HG02852 (cell line): ENCODE measurements around the gene TMEFF1.
"Not testable (repeated sequence)": the region's sequence is repeated elsewhere in the genome, so short reads cannot be mapped to it uniquely, and the experiment has no call there.

Experiments
- ATAC-seq: cut with Tn5 transposase; IDR thresholded peaks from one replicate; pipeline ENCODE4 v1.9.1; 2021; ENCODE audit warnings: mild to moderate bottlenecking, moderate library complexity; ENCODE audit not compliant: unreplicated experiment

TMEFF1 gene

DNA sequence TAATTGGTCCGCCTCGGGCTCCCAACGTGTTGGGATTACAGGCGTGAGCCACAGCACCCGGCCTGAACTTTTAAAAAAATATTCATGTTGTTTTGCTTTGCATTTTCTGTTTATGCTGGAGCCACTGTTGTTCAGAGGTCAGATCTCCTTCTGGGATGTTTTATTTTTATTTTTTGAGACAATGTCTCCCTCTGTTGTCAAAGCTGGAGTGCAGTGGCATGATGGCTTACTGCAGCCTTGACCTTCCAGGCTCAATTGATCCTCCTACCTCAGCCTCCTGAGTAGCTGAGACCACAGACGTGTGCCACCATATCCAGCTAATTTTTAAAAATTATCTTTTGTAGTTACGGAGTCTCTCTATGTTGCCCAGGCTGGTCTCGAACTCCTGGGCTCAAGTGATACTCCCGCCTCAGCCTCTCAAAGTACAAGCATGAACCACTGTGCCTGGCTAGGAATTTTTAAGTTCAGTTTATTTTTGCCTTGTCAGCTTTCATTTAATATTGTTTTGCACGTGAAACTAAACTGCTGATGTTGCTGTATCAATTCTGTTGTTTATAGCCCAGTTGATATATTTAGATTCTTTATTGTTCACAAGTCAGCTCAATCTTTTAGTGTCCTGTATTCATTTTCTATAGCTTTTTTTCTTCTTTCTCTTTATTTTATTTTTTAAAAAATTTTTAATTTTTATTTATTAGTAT is 13.7 kb downstream of the TMEFF1 start:
- no peak for ATAC-seq

DNA sequence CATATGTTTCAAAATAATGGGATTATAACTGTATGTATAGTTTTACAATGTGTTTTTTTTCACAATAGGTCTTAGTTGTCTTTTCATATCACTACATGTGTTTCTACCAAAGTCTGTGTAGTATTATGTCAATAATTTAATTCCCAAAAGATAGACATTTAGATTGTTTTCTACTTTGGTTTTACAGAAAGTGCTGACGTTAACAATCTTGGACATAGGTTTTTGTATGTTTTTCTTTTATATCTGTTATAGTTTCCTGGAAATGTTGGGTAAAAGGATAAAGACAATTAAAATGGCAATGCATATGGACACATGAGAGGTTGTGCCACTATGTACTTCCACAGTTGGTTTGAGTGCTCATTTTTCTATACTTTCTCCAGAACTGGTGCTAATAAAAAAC is 15.2 kb downstream of the TMEFF1 start:
- ATAC-seq, result no peak

DNA sequence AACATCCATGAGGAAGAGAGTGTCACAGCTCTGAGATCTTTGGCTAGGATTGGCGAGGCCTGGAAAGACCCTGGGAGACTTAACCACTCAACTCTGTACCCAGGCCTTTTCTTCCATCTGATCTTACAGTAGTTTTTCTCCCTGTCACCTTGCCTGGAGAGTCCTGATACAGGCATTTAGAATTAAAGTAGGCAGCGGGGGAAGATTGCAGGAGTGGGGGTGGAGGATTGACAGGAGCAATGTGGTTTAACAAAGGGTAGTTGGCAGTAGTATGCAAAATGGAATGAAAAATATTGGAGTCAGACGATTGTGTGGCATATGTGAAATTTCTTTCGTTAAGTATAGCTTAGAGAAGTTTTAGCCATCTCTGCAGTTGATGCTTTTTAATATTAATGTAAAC is 16.9 kb downstream of the TMEFF1 start:
- no peak for ATAC-seq

DNA sequence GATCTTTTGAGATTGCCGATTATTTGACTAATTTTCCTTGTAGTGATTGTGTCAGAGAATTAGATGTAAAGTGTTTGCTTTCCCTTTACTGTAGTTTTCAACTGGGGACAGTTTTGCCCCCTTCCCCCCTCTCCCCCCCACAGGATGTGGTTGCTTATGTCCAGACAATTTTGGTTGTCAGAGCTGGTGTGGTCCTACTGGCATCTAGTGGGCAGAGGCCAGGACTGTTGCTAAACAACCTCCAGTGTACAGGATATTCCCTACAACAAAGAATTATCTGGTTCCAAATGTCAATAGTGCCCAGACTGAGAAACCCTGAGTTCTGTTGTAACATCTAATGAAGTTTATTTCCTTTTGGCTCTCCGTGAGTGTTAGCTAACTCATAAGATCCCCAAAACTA is 20.0 kb downstream of the TMEFF1 start:
- no peak for ATAC-seq

DNA sequence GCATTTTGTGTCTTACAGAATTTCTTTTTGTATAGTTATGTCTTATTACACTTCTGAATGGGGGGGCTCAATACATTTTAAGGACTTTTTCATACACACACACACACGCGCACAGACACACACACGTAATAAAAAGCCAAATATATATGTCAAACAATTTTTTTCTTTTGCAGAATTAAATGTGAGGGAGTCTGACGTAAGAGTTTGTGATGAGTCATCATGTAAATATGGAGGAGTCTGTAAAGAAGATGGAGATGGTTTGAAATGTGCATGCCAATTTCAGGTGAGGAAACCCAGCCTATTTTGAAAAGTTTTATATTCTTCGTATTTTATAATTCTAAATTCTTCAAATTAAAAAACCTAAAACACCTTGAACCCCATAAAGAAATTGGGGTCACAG is 25.6 kb downstream of the TMEFF1 start:
- no peak for ATAC-seq

DNA sequence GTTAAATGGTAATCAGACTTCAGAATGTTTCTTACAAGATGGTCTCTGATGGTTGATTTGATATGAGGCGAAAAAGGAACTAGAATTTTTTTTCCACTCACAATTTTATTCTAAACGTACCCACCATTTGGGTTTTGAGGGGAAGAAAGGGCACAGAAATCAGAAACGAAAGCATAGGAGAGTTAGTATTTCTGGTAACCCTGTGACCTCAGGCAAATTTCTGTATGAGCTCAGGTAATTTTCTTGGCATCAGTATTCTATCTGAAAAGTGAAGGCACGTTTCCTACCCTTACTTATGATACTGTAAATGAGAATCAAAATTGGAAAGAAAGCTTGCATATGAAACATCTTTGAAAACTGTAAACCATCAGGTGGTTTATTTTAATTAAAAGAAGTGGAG is 26.5 kb downstream of the TMEFF1 start:
- ATAC-seq, result no peak

DNA sequence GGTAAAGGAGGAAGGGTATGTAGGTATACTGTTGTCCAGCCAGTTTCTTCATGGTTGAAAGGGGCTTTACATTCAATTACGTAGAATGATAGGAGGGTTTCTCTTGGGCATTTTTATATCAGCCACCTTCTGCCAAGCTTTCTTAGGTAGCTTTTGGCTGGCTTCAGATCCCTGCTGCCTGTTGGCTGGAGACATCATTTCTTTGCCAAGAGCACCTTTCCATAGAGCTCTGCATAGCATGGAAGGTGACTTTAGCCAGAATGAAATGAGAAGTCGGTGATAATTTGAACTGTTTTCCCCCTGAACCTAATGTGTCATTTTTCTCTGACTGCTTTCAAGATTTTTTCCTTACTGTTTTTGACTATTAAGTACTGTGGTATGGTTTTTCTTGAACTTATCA is 26.9 kb downstream of the TMEFF1 start:
- no peak for ATAC-seq

DNA sequence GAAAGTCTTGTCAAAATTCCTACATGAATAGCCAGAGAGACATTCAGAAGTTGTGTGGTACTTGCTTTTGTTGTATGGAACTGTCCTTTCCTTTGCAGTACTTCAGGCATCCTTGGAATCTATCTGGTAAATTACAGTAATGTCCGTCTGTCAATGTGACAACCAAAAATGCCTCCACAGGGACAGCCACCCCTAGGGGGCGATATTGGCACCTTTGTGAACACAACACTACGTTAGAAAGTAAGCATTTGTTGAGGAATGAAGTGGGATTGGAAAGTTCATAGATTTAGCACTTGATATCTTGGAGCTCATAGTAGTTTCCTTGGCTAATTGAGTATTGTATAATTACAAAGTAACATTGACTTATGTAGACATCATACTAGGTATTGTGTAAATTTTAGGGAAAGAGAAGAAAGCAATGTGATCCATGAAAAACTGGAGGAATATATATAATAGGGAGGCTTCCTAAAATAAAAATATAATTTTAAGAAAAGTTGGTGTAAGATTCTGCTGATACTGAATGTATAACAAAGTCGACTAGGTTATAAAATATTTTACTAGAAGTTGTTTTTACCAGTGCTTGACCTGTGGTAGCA is 32.7 kb downstream of the TMEFF1 start:
- ATAC-seq, result peak; percentile 65

DNA sequence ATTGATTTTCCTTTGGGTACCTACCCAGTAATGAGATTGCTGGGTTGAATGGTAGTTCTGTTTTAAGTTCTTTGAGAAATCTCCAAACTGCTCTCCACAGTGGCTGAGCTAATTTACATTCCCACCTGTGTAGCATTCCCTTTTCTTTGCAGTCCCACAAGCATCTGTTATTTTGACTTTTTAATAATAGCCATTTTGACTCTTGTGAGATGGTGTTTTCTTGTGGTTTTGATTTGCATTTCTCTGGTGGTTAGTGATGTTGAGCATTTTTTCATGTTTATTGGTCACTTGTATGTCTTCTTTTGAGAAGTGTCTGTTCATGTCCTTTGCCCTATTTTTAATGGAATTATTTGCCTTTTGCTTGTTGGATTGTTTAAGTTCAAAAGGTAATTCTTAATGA is 34.4 kb downstream of the TMEFF1 start:
- peak; percentile 59 for ATAC-seq

DNA sequence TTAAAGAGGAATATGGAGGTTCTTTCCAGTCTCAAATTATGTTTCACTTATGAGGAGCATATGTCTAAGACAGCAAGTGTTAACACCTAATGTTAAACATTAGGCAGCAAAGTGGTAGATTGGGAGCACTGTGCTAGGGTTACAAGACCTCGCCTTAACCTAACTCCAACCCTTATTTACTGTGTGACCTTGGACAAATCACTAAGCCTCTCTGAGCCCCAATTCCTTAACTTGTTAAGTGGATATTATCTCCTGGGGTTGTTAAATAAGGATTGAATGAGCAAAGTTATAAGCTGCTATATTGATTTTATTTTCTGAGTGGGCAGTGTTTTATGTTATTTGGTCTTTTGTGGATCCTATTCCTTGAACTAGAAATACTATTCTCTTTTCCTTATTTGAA is 38.3 kb downstream of the TMEFF1 start:
- no peak for ATAC-seq

DNA sequence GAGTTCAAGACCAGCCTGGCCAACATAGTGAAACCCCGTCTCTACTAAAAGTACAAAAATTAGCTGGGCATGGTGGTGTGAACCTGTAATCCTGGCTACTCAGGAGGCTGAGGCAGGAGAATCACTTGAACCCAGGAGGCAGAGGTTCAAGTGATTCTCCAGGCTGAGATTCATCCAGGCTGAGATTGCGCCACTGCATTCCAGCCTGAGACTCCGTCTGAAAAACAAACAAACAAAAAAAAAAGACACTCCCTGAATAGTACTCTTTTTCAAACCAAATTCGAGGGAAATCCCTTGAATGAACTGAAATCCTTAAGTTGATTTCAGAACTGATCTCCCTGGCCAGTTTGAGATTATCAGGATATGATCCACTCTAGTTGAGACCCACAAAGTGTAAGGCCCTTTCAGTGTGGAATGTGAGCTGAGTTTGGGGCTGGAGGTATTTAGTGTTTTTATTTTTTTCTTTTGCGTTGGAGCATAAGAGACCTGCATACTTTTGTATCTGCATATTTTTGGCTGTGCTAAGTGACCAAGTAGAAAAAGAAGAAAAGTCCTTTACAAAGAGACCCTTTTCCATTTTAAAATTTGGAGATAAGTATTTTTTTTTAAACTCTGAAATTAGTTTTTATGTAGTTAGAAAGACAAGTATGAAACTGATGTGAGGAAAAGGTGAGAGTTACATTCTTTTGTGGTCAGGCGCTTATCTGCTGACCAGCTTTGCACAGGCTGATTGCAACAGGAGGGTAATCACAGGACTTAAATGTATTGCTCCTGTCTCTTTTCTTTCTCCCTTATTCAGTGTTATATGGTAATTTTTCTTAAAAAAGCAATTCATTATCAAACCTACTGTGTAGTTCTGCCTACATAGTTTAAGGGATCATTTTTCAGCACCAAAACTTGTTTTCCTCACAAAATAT is 42.9 kb downstream of the TMEFF1 start:
- no peak for ATAC-seq

DNA sequence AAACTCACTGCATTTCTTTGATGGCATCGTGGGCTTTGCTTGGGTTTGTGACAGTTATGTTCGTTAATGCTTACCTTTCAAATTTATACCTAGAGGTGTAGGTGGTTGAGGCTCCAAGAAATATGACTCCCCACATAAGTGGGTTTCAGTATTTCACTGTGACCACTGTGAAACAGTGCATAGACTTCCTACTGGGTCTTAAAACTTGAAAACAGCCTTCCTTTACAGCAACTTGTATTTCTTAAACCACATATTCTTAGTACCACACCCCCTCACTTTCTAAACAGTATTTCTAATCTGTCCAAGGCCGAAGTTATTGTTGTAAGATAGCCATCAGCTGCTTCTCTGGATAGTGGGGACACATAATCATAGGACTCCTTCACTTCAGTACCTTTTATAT is 48.3 kb downstream of the TMEFF1 start:
- ATAC-seq, result peak; percentile 73

DNA sequence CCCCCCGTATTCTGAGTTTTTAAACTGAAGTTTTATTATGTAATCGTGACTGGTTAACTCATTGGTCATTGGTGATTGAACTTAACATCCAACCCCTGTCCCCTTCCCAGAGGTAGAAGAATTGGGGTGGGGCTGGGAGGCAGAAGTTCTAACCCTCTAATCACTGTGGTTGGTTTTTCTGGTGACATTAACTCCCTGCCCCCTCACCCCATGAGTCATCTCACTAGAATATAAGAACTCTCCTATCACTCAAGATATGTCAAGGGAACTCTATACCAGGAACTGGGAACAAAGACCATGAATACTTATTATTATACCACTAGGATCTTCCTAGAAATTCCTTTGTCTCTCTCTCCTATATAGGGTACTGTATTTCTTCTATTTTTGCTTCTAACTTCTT is 52.6 kb downstream of the TMEFF1 start:
- ATAC-seq, result no peak

DNA sequence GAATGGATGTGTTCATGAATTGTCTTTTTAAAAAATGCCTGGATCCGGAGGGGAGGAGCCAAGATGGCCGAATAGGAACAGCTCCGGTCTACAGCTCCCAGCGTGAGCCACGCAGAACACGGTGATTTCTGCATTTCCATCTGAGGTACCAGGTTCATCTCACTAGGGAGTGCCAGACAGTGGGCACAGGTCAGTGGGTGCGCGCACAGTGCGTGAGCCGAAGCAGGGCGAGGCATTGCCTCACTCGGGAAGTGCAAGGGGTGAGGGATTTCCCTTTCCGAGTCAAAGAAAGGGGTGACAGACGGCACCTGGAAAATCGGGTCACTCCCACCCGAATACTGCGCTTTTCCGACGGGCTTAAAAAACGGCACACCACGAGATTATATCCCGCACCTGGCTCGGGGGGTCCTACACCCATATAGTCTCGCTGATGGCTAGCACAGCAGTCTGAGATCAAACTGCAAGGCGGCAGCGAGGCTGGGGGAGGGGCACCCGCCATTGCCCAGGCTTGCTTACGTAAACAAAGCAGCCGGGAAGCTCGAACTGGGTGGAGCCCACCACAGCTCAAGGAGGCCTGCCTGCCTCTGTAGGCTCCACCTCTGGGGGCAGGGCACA is 54.3 kb downstream of the TMEFF1 start:
- ATAC-seq, result not testable (repeated sequence)

DNA sequence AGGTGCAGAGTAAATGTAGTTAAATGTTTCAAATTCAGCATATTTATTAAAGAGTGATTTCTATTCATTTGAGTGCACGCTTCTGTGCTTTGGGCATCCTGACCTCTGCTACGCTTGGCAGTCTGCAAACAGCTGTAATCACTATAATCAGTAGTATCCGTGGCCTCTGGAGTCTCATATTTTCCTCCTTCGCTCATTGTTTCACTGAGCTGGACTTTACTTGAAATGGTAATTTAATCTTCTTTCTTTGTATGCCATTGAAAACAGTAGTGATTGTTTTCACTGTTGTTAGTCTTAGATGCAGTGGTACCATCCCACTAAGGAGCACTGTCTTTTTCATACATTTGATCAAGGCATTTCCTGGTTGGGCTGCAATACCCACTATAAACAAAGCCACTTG is 61.5 kb downstream of the TMEFF1 start:
- ATAC-seq, result no peak

DNA sequence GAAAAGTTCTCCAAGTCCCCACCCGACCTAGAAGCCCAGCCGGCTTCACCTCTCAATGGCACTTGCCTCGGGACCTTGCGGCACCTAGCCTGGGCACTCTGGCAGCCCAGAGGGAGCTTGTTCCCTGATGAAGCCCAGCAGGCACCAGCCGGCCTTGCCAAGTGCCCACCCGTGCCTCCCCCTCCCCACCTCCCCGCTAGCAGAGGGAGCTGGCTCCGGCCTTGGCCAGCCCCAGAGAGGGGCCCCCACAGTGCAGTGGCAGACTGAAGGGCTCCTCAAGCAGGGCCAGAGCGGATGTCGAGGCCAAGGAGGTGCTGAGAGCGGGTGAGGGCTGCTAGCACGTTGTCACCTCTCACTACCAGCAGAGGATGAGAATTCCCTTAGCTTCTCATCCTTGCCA is 67.4 kb downstream of the TMEFF1 start:
- ATAC-seq, result no peak

DNA sequence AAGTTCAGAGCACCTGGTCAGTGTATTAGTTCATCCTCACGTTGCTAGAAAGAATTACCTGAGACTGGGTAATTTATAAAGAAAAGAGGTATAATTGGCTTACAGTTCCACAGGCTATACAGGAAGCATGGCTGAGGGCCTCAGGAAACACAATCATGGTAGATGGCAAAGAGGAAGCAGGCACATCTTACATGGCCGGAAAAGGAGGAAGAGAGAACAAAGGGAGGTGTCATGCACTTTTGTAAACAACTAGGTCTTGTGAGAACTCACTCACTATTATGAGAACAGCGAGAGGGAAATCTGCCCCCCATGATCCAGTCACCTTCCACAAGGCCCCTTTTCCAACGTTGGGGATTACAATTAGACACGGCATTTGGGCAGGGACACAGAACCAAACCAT is 76.1 kb downstream of the TMEFF1 start:
- ATAC-seq, result no peak

DNA sequence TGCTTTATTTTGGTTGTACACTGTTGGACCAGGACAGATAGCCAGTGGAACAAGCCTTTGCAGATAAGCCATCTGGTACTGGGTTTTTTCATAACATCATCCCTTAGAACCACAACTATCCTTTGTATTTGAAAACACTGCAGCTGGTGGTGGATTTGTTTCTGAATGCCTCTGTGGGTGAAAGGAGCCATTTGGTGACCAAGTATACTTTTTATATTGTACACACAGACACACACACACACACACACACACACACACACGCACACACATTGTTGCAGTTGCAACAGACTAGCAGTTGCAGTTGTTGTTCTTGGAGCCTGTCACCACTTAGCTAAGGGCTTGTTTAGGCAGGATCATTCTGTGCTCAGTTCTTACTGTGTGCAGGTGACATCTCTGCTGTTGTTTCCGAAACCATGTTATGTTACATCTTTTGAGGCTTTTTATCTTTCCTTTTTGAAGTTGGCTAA is 82.0 kb downstream of the TMEFF1 start:
- peak; percentile 41 for ATAC-seq

DNA sequence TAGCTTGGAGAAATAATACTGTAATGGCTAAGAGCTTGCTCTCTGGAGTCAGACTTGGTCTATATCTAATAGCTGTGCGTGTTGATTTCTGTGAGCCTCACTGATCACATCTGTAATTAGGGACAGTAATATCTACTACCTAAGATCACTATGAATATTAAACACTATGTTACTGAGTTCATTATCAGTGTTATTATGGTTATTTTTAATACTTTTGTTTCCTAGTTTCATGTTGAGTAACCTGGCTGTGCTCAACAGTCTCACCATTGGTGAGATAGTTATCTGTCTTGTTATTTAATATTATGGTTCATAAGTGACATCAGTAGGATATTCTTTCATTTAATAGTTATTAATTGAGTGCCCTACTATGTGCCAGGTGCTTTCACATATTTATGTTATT is 82.5 kb downstream of the TMEFF1 start:
- ATAC-seq, result peak; percentile 82

DNA sequence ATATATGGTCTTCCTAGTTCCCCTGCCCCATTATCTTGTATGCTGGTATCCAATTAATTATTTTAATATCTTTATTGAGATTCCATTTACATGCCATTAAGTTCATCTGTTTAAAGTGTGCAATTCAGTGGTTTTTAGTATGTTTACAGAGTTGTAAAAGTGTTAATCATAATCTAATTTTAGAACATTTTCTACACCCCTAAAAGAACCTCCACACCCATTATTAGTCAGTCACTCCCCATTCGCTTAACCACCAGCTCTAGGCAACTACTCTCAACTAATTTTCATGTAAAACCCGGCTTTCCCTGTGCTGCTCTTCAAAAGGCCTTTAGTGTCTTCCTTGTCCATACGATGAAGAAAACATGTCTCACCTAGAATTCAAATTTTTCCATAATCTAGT is 84.1 kb downstream of the TMEFF1 start:
- no peak for ATAC-seq

DNA sequence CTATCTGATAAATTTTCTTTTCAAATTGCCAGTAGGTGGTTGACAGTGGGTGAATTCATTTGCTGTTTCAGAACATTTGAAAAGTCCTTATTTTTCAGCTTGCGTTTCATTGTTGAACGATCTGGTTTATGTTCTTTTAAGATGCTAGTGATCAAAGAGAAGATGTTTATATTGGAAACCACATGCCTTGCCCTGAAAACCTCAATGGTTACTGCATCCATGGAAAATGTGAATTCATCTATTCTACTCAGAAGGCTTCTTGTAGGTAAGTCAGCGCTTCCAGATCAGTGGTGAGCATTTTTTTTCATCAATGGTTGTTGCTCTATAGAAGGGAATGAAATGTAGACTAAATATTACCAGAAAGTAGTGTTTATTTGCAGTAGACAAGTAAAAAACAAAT is 88.3 kb downstream of the TMEFF1 start:
- ATAC-seq, result no peak
